ENCODE results near the gene ARAP2.

DNA sequence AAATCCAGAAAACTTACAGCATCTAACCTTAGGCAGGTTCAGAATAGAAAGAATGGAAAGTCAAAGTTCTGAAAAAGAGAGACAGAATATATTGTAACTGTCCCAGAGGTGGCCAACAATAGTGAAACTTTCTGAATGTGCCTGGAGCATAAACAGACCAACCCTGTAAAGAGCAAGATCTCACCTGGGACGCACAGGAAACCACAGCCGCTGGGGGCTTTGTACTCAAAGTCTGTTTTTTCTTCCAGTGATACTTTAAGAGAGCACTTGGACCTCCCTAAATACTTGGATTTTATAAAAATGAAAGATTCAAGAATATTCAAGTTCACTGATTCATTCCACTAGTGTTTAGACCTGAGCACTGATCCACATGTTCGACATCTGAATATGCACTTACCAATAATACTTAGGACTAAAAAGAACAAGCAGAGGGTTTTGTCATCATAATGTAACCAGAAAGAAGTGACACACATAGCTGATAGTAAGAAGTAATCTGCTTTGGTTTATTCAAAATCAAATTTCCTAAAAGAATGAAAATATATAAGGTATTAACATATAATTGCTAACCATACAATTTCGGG lies 35.3 kb downstream of the ARAP2 start:
- no peak for TF ChIP-seq POLR2AphosphoS5 (IDR thresholded peaks at IDR 0.05)
- TF ChIP-seq, protein P1, sequence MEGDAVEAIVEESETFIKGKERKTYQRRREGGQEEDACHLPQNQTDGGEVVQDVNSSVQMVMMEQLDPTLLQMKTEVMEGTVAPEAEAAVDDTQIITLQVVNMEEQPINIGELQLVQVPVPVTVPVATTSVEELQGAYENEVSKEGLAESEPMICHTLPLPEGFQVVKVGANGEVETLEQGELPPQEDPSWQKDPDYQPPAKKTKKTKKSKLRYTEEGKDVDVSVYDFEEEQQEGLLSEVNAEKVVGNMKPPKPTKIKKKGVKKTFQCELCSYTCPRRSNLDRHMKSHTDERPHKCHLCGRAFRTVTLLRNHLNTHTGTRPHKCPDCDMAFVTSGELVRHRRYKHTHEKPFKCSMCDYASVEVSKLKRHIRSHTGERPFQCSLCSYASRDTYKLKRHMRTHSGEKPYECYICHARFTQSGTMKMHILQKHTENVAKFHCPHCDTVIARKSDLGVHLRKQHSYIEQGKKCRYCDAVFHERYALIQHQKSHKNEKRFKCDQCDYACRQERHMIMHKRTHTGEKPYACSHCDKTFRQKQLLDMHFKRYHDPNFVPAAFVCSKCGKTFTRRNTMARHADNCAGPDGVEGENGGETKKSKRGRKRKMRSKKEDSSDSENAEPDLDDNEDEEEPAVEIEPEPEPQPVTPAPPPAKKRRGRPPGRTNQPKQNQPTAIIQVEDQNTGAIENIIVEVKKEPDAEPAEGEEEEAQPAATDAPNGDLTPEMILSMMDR (IDR thresholded peaks at IDR 0.05) = no peak
